Neural progenitor cell (in vitro differentiated cells): ENCODE results near the gene PAX6. TPM values are rescaled to one million over a fixed set of nuclear protein-coding genes. Genes with fewer than 3 reads are reported as not detected.

Experiments
- DNase-seq: peaks from one replicate; pipeline ENCODE4 v3.0.0-alpha.2; 2016; ENCODE audit warnings: low spot score
- H2AFZ ChIP-seq: fragments of 200-600 bp; sonication (generic); replicated peaks from 2 replicates; pipeline ENCODE4 v1.6.1; 2016; ENCODE audit warnings: antibody characterized with exemption
- H3F3A ChIP-seq: fragments of 200-600 bp; sonication (generic); 2 replicates; pipeline ENCODE4 v1.6.1; 2016; ENCODE audit warnings: antibody characterized with exemption, low read depth
- H3K27ac ChIP-seq: fragments of 200-600 bp; sonication (generic); 2 replicates; pipeline ENCODE4 v1.5.1; 2016; ENCODE audit warnings: mild to moderate bottlenecking
- H3K27me3 ChIP-seq: fragments of 200-600 bp; sonication (generic); 2 replicates; pipeline ENCODE4 v1.6.1; 2016; ENCODE audit warnings: mild to moderate bottlenecking, moderate library complexity
- H3K36me3 ChIP-seq: fragments of 200-600 bp; sonication (generic); 2 replicates; pipeline ENCODE4 v1.5.1; 2016
- H3K4me1 ChIP-seq: fragments of 200-600 bp; sonication (generic); 2 replicates; pipeline ENCODE4 v1.6.1; 2016; ENCODE audit warnings: mixed run types
- H3K4me2 ChIP-seq: fragments of 200-600 bp; sonication (generic); 2 replicates; pipeline ENCODE4 v1.6.1; 2016
- H3K4me3 ChIP-seq: fragments of 200-600 bp; sonication (generic); 2 replicates; pipeline ENCODE4 v1.5.1; 2016
- H3K79me2 ChIP-seq: fragments of 200-600 bp; sonication (generic); 2 replicates; pipeline ENCODE4 v1.6.1; 2016; ENCODE audit warnings: low read depth
- H3K9ac ChIP-seq: fragments of 200-600 bp; sonication (generic); 2 replicates; pipeline ENCODE4 v1.6.1; 2016
- H3K9me3 ChIP-seq: fragments of 200-600 bp; sonication (generic); 2 replicates; pipeline ENCODE4 v1.5.1; 2016; ENCODE audit warnings: low read depth
- H4K20me1 ChIP-seq: fragments of 200-600 bp; sonication (generic); 2 replicates; pipeline ENCODE4 v1.6.1; 2016; ENCODE audit warnings: low read depth
- H3K27ac Mint-ChIP-seq: 3 replicates; pipeline ENCODE4 v1.8.0; 2021; ENCODE audit warnings: mixed read lengths
- H3K27me3 Mint-ChIP-seq: 2 replicates; pipeline ENCODE4 v1.8.0; 2022; ENCODE audit warnings: low read depth, mild to moderate bottlenecking, inconsistent platforms, moderate library complexity, mixed read lengths; ENCODE audit not compliant: insufficient read depth
- H3K36me3 Mint-ChIP-seq: 3 replicates; pipeline ENCODE4 v1.8.0; 2021; ENCODE audit warnings: mixed read lengths
- H3K4me1 Mint-ChIP-seq: 3 replicates; pipeline ENCODE4 v1.8.0; 2021; ENCODE audit warnings: mixed read lengths
- H3K4me3 Mint-ChIP-seq: 3 replicates; pipeline ENCODE4 v1.8.0; 2021; ENCODE audit warnings: mild to moderate bottlenecking, moderate library complexity, mixed read lengths
- H3K9me3 Mint-ChIP-seq: 3 replicates; pipeline ENCODE4 v1.8.0; 2020; ENCODE audit warnings: mixed read lengths
- CTCF ChIP-seq: fragments of 200-600 bp; sonication (generic); IDR thresholded peaks from 2 replicates; pipeline ENCODE4 v1.5.1; 2017; ENCODE audit warnings: antibody characterized with exemption, mild to moderate bottlenecking
- EZH2 ChIP-seq: fragments of 200-600 bp; sonication (generic); IDR thresholded peaks from 2 replicates; pipeline ENCODE4 v1.6.1; 2017; ENCODE audit warnings: antibody characterized with exemption, mild to moderate bottlenecking, moderate library complexity
- EZH2phosphoT487 ChIP-seq: fragments of 200-600 bp; sonication (generic); IDR thresholded peaks from 2 replicates; pipeline ENCODE4 v1.6.1; 2017; ENCODE audit warnings: antibody characterized with exemption
- total RNA-seq: library from RNA; depleted of rRNA; stranded (reverse); fragments of >200 nt; gene quantifications from 2 replicates; pipeline ENCODE4 v1.2.3, GENCODE V29; 2015; ENCODE audit warnings: low replicate concordance

The PAX6 gene
- total RNA-seq, 1 donor from 2014 or later = 215 TPM

DNA sequence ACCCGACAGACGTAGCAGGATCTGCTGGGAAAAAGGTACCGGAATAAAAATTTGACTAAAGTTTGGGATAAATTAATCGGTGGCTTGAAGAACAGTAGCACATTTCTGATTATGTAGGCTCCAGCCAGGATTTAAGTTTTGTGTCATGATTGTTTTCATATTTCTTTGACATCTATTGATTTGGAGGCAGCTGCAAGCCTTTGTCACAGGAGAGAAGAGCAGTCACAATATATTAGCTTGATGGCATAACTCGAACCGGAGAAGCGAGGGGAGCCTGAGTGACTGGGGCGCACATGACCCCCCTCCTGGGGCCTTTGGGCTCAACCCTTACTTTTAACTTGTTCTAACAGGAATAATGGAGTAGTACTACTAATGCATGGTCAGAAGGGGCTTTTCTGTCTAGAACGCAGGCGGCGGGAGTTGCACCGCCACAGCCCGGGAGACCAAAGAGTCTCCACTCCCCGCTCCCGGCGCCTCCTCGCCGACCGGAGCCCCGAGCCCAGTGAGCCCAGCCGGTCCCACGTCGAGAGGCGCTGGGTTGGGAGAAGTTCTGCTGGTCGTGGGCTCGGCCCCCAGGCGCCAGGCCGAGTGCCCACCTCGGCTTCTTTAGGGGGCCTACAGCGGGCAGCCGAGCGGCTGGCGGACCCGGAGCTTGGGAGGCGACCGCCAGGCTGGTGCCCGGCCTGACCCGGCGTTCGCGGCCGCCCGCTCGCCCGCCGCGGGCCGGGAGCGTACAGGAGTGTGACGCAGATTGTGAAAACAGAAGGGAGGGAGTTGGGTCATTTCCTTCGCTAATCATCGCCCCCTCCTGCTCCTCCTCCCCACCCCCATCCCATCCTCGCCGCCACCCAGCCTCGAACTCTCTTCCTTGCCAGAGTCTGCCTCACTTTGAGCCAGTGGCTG, 15.7 kb upstream of the PAX6 start:
- peaks cover 69% of the 10 kb centered on the region for H3K27me3 Mint-ChIP-seq

GRCh38 chr11:31825838-31826484, 14.8 kb upstream of the PAX6 start:
- Histone ChIP-seq H3K9me3 (no peaks in the 10 kb centered on the region), H3K4me2 (peak overlapping the region; percentile 91), H3K27me3 (peaks cover 95% of the 10 kb centered on the region), H3K27ac (no peak overlapping the region), H3K4me1 (peaks cover 73% of the 10 kb centered on the region), H4K20me1 (peaks cover 20% of the 10 kb centered on the region), H3K36me3 (no peaks in the 10 kb centered on the region), H3K4me3 (peak overlapping the region; percentile 50), H2AFZ (no peak overlapping the region), H3F3A (peaks cover 68% of the 10 kb centered on the region), H3K79me2 (no peaks in the 10 kb centered on the region), H3K9ac (no peak overlapping the region)
- TF ChIP-seq EZH2phosphoT487 (peak; percentile 67), EZH2 (peak; percentile 87), CTCF (no peak)
- no peaks in the 10 kb centered on the region for H3K36me3 Mint-ChIP-seq
- H3K9me3 Mint-ChIP-seq = peaks cover 4% of the 10 kb centered on the region
- peak; percentile 56 for DNase-seq
- H3K27me3 Mint-ChIP-seq = peaks cover 78% of the 10 kb centered on the region
- no peak overlapping the region for H3K27ac Mint-ChIP-seq
- H3K4me3 Mint-ChIP-seq = peak overlapping the region; percentile 80
- peaks cover 45% of the 10 kb centered on the region for H3K4me1 Mint-ChIP-seq

More for the DNA sequence above, 15.7 kb upstream of the PAX6 start:
- no peaks in the 10 kb centered on the region for H3K9me3 ChIP-seq
- peaks cover 16% of the 10 kb centered on the region for H4K20me1 ChIP-seq
- peaks cover 38% of the 10 kb centered on the region for H3K4me1 Mint-ChIP-seq
- peaks cover 4% of the 10 kb centered on the region for H3K9me3 Mint-ChIP-seq
- TF ChIP-seq CTCF = no peak
- TF ChIP-seq EZH2 = peak; percentile 65
- peak; percentile 81 for TF ChIP-seq EZH2phosphoT487
- H3K4me2 ChIP-seq = peak overlapping the region; percentile 91
- H3K4me3 ChIP-seq = peak overlapping the region; percentile 50
- H3K36me3 Mint-ChIP-seq = no peaks in the 10 kb centered on the region
- no peaks in the 10 kb centered on the region for H3K79me2 ChIP-seq
- H3K9ac ChIP-seq = no peak overlapping the region
- peaks cover 87% of the 10 kb centered on the region for H3K27me3 ChIP-seq
- peak overlapping the region; percentile 83 for H3K4me3 Mint-ChIP-seq
- no peak overlapping the region for H3K27ac Mint-ChIP-seq
- H3K27ac ChIP-seq = no peak overlapping the region
- H3F3A ChIP-seq = peaks cover 60% of the 10 kb centered on the region
- peak overlapping the region; percentile 67 for H2AFZ ChIP-seq
- DNase-seq = peak; percentile 71
- H3K4me1 ChIP-seq = peaks cover 64% of the 10 kb centered on the region
- H3K36me3 ChIP-seq = no peaks in the 10 kb centered on the region

GRCh38 chr11:31824879-31825837, 14.0 kb upstream of the PAX6 start:
- Histone ChIP-seq H3K27me3 (peaks cover 100% of the 10 kb centered on the region), H3F3A (peaks cover 76% of the 10 kb centered on the region), H3K79me2 (no peaks in the 10 kb centered on the region), H4K20me1 (peaks cover 20% of the 10 kb centered on the region), H3K4me3 (peak overlapping the region; percentile 50), H3K4me2 (peak overlapping the region; percentile 91), H3K9ac (no peak overlapping the region), H3K36me3 (no peaks in the 10 kb centered on the region), H2AFZ (no peak overlapping the region), H3K27ac (no peak overlapping the region), H3K9me3 (no peaks in the 10 kb centered on the region), H3K4me1 (peaks cover 79% of the 10 kb centered on the region)
- peaks cover 50% of the 10 kb centered on the region for H3K4me1 Mint-ChIP-seq
- peaks cover 86% of the 10 kb centered on the region for H3K27me3 Mint-ChIP-seq
- TF ChIP-seq EZH2 (peak; percentile 98), CTCF (no peak), EZH2phosphoT487 (peak; percentile 93)
- no peak overlapping the region for H3K27ac Mint-ChIP-seq
- peak overlapping the region; percentile 80 for H3K4me3 Mint-ChIP-seq
- H3K36me3 Mint-ChIP-seq = no peaks in the 10 kb centered on the region
- H3K9me3 Mint-ChIP-seq = peaks cover 4% of the 10 kb centered on the region
- peak; percentile 63 for DNase-seq
